Adrenal gland (tissue), 12 donors: ENCODE results near the gene USP34. TPM values are rescaled to one million over a fixed set of nuclear protein-coding genes. Genes with fewer than 3 reads are reported as not detected.

Experiments used
- DNase-seq, 7 donors: peaks; one replicate each; pipeline ENCODE4 v3.0.0-alpha.2; 2019 to 2020
- H3K27ac ChIP-seq, 5 donors: fragments of 200-600 bp; sonication (generic) in 4 of 5; 1 replicate in 3 of 5; 2 replicates in 2 of 5; pipeline versions ENCODE4 v1.5.1 to v1.8.0; 2016 to 2020; ENCODE audit warnings: mild to moderate bottlenecking in 1 of 5
- H3K27me3 ChIP-seq: fragments of 200-600 bp; 2 replicates; pipeline ENCODE4 v1.8.0; 2021
- H3K36me3 ChIP-seq, 2 donors: fragments of 200-600 bp; replicated peaks in 1 of 2; 1 replicate in 1 of 2; 2 replicates in 1 of 2; pipeline versions ENCODE4 v1.5.1 to v1.8.0; 2018 to 2022
- H3K4me1 ChIP-seq, 2 donors: fragments of 200-600 bp; replicated peaks in 1 of 2; 1 replicate in 1 of 2; 2 replicates in 1 of 2; pipeline versions ENCODE4 v1.5.1 to v1.8.0; 2018 to 2021
- H3K4me3 ChIP-seq, 4 donors: fragments of 200-600 bp; sonication (generic) in 3 of 4; one replicate each; pipeline ENCODE4 v1.5.1; 2016 to 2018
- H3K9me3 ChIP-seq, 3 donors: fragments of 200-600 bp; sonication (generic) in 1 of 3; replicated peaks in 1 of 3; 1 replicate in 2 of 3; 2 replicates in 1 of 3; pipeline versions ENCODE4 v1.5.1 to v1.8.0; 2016 to 2021
- CTCF ChIP-seq, 6 experiments: fragments of 450-650 bp in 4 of 6; fragments of 200-600 bp in 2 of 6; sonication (generic) in 1 of 6; IDR thresholded peaks; 1 replicate in 5 of 6; 2 replicates in 1 of 6; pipeline versions ENCODE4 v1.5.1 to v1.8.0; 2016 to 2021; ENCODE audit warnings: antibody characterized with exemption in 6 of 6, mild to moderate bottlenecking in 2 of 6, moderate library complexity in 1 of 6
- POLR2A ChIP-seq, 2 donors: fragments of 450-650 bp; IDR thresholded peaks; one replicate each; pipeline ENCODE4 v1.6.1; 2017; ENCODE audit warnings: antibody characterized with exemption in 2 of 2, mild to moderate bottlenecking in 2 of 2, moderate library complexity in 1 of 2
- WGBS, 4 donors: extraction: QIAGEN DNeasy Blood & Tissue Kit in 2 of 4; methylation state at CpG; one replicate each; pipeline versions ENCODE4 v1.1.5 to v1.1.7; 2013 to 2017; 5-methylcytosine and 5-hydroxymethylcytosine counted together
- intact Hi-C, 2 donors: fragments of 100-400 bp; cut with DNase I; formaldehyde crosslinking; loops; one replicate each; pipeline versions ENCODE4 v1.14.1 to v1.15.0; 2022 to 2023
- polyA plus RNA-seq, 3 donors: library from polyadenylated mRNA; stranded (reverse); fragments of 200-250 nt in 2 of 3; fragments of 350-450 nt in 1 of 3; fragmentation: Illumina TruSeq in 1 of 3; extraction: RNeasy Lipid Tissue Mini Kit (QIAGEN cat#74804) in 1 of 3; gene quantifications; one replicate each; pipeline ENCODE4 v1.2.3, GENCODE V29; 2013 to 2014
- total RNA-seq, 9 donors: library from RNA; depleted of rRNA in 4 of 9; stranded (reverse); fragments of >200 nt in 4 of 9; fragments of 120-200 nt in 1 of 9; fragmentation: NEBNext Ultra II Directional in 1 of 9; extraction: Animal tissue kit (Norgen Biotek cat#: 25700) in 1 of 9; gene quantifications; one replicate each; pipeline versions ENCODE4 v1.1.0 to v1.2.4, GENCODE V29; 2013 to 2023
- donor health status: healthy with polysubstance abuse.
- donor health status: Bipolar disorder and iron deficiency.
- donor health status: DM: yes; HTN: yes; CAD: no.
- donor health status: DM: no; HTN: no; CAD: no.
- donor health status: DM: no; HTN: no; CAD: no.
- donor health status: DM: yes; HTN: yes; CAD: no.

The USP34 gene
- total and polyA plus RNA-seq, 12 donors = 78.1 to 163 (median 99.2) TPM

GRCh38 chr2:61378281-61378680, 92.6 kb downstream of the USP34 start:
- Histone ChIP-seq H3K4me1 (no peaks in the 10 kb centered on the region), H3K36me3 (peaks cover 3 to 33% of the 10 kb centered on the region in 2 donors), H3K4me3 (no peak overlapping the region), H3K9me3 (no peaks in the 10 kb centered on the region), H3K27ac (no peak overlapping the region), H3K27me3 (no peaks in the 10 kb centered on the region)
- WGBS, 4 donors = 95 to 98% (median 97%) methylated on average over 5 of the region's 5 CpGs
- intact Hi-C loops = no loop called here
- TF ChIP-seq CTCF (IDR thresholded peaks at IDR 0.05) = no peak
- TF ChIP-seq POLR2A (IDR thresholded peaks at IDR 0.05) = no peak
- DNase-seq = no peak

GRCh38 chr2:61377046-61377445, 93.8 kb downstream of the USP34 start:
- TF ChIP-seq POLR2A (IDR thresholded peaks at IDR 0.05) (no peak), CTCF (IDR thresholded peaks at IDR 0.05) (no peak)
- Histone ChIP-seq H3K9me3 (no peaks in the 10 kb centered on the region), H3K4me3 (no peak overlapping the region), H3K27me3 (no peaks in the 10 kb centered on the region), H3K36me3 (peaks cover 3 to 33% of the 10 kb centered on the region in 2 donors), H3K4me1 (no peaks in the 10 kb centered on the region), H3K27ac (no peak overlapping the region)
- 0 to 100% (median 70%) methylated on average over 1 of the region's 1 CpG for WGBS, 4 donors
- intact Hi-C loops = no loop called here
- DNase-seq = no peak

- no peak overlapping the region for H3K4me3 ChIP-seq
- TF ChIP-seq POLR2A (IDR thresholded peaks at IDR 0.05) = no peak
- no peak for TF ChIP-seq CTCF (IDR thresholded peaks at IDR 0.05)
- no peak for DNase-seq
- 96 to 98% (median 97%) methylated on average over 4 of the region's 4 CpGs for WGBS, 4 donors
- H3K27ac ChIP-seq = no peak overlapping the region
- intact Hi-C loops = no loop called here
- H3K9me3 ChIP-seq = no peaks in the 10 kb centered on the region
- peaks cover 3 to 36% of the 10 kb centered on the region in 2 donors for H3K36me3 ChIP-seq
- no peaks in the 10 kb centered on the region for H3K4me1 ChIP-seq
- no peaks in the 10 kb centered on the region for H3K27me3 ChIP-seq
These were observed 94.7 kb downstream of the USP34 start for GRCh38 chr2:61376211-61376610.

GRCh38 chr2:61371027-61371426, 99.9 kb downstream of the USP34 start:
- no peaks in the 10 kb centered on the region for H3K27me3 ChIP-seq
- H3K4me3 ChIP-seq = no peak overlapping the region
- TF ChIP-seq POLR2A (IDR thresholded peaks at IDR 0.05) = no peak
- no peak for TF ChIP-seq CTCF (IDR thresholded peaks at IDR 0.05)
- no peaks in the 10 kb centered on the region for H3K9me3 ChIP-seq
- peaks cover 0 to 41% of the 10 kb centered on the region in 2 donors for H3K36me3 ChIP-seq
- intact Hi-C loops = no loop called here
- no peaks in the 10 kb centered on the region for H3K4me1 ChIP-seq
- no peak overlapping the region for H3K27ac ChIP-seq
- DNase-seq = no peak
